Caco-2 (cell line): ENCODE data around the gene CREB3L2. TPM values are rescaled to one million over a fixed set of nuclear protein-coding genes. Genes with fewer than 3 reads are reported as not detected.
A peak's percentile ranks its signal among the peaks of the same experiment; 100 is the strongest.

ENCODE experiments used
- BruUV-seq: library from RNA; stranded (reverse); fragments of 400-500 nt; replicated peaks from 2 replicates; lab custom pipeline; 2021; lab: Mats Ljungman, UMichigan
- CTCF ChIA-PET: fragments of 300-600 bp; sonication (Branson Sonifier 250); formaldehyde crosslinking; loops from one replicate; lab custom pipeline; 2022; ENCODE audit warnings: antibody characterized with exemption; lab: Charles Lee
- POLR2A ChIA-PET: fragments of 300-600 bp; sonication (Branson Sonifier 250); formaldehyde crosslinking; loops from one replicate; lab custom pipeline; 2022; ENCODE audit warnings: antibody characterized with exemption; lab: Charles Lee
- DNase-seq, 2 experiments: peaks; one replicate each; pipeline versions ENCODE4 v3.0.0 to v3.0.0-alpha.2; 2020 to 2022
- H3K27me3 ChIP-seq: replicated peaks from 2 replicates; pipeline ENCODE4 v1.6.0; 2011; ENCODE audit warnings: low read length; ENCODE audit not compliant: control insufficient read depth, insufficient read depth
- H3K36me3 ChIP-seq: 2 replicates; pipeline ENCODE4 v1.5.1; 2011; ENCODE audit warnings: low read length; ENCODE audit not compliant: control insufficient read depth, insufficient read depth
- H3K4me1 ChIP-seq: fragments of 250-450 bp; sonication (Bioruptor Pico); 2 replicates; pipeline ENCODE4 v1.5.1; 2020; ENCODE audit warnings: mild to moderate bottlenecking
- H3K4me3 ChIP-seq: 2 replicates; pipeline ENCODE4 v1.5.1; 2011; ENCODE audit warnings: low read depth, mild to moderate bottlenecking, control low read depth, low read length
- H3K9me3 ChIP-seq: fragments of 250-450 bp; sonication (Bioruptor Pico); 2 replicates; pipeline ENCODE4 v1.5.1; 2020; ENCODE audit warnings: mild to moderate bottlenecking, moderate library complexity
- H3K27ac Mint-ChIP-seq: one replicate; pipeline ENCODE4 v1.8.0; 2022; ENCODE audit warnings: mixed read lengths; ENCODE audit not compliant: unreplicated experiment
- H3K27me3 Mint-ChIP-seq: one replicate; pipeline ENCODE4 v1.8.0; 2022; ENCODE audit warnings: mixed read lengths; ENCODE audit not compliant: insufficient read depth, unreplicated experiment
- H3K36me3 Mint-ChIP-seq: one replicate; pipeline ENCODE4 v1.8.0; 2022; ENCODE audit warnings: mild to moderate bottlenecking, mixed read lengths; ENCODE audit not compliant: insufficient read depth, unreplicated experiment
- H3K4me1 Mint-ChIP-seq: one replicate; pipeline ENCODE4 v1.8.0; 2022; ENCODE audit warnings: low read depth, mixed read lengths; ENCODE audit not compliant: unreplicated experiment
- H3K4me3 Mint-ChIP-seq: one replicate; pipeline ENCODE4 v1.8.0; 2022; ENCODE audit warnings: mild to moderate bottlenecking, moderate library complexity, mixed read lengths; ENCODE audit not compliant: unreplicated experiment
- H3K9me3 Mint-ChIP-seq: one replicate; pipeline ENCODE4 v1.8.0; 2022; ENCODE audit warnings: mixed read lengths; ENCODE audit not compliant: unreplicated experiment
- CTCF ChIP-seq, 2 experiments: fragments of 200-600 bp in 1 of 2; IDR thresholded peaks; 1 replicate in 1 of 2; 2 replicates in 1 of 2; pipeline versions ENCODE4 v1.5.1 to v1.8.0; 2011 to 2022; ENCODE audit warnings: antibody characterized with exemption in 1 of 2, control low read depth in 1 of 2, inconsistent platforms in 1 of 2, low read depth in 1 of 2, low read length in 1 of 2, mild to moderate bottlenecking in 1 of 2, moderate library complexity in 1 of 2; ENCODE audit not compliant: insufficient read depth in 1 of 2, severe bottlenecking in 1 of 2, unreplicated experiment in 1 of 2
- intact Hi-C: fragments of 100-400 bp; cut with micrococcal nuclease; formaldehyde crosslinking; loops from one replicate; pipeline ENCODE4 v1.10.0; 2022; ENCODE audit not compliant: unreplicated experiment
- total RNA-seq: library from RNA; stranded (reverse); gene quantifications from 2 replicates; pipeline ENCODE4 v1.2.3, GENCODE V29; 2022

CREB3L2 gene
- total RNA-seq, 1 experiment from 2014 or later = 123 TPM

- intact Hi-C loops = loop anchor here (1.0 kb wide), 1 partner anchor 139 kb away; no protein-coding TSS in a partner anchor
- H3K27ac Mint-ChIP-seq = peak overlapping the region; percentile 72
- peak in 1 of 2 experiments; percentile 42 for DNase-seq
- H3K4me3 ChIP-seq = no peak overlapping the region
- H3K9me3 Mint-ChIP-seq = peaks cover 44% of the 10 kb centered on the region
- ChIA-PET POLR2A (interaction anchor here (1.0 kb wide), 1 partner anchor 35 kb away, joined by 3 read pairs; no protein-coding TSS in a partner anchor), CTCF (interaction anchor here (0.7 kb wide), 1 partner anchor 12 kb away, joined by 4 read pairs; no protein-coding TSS in a partner anchor)
- H3K4me1 Mint-ChIP-seq = peaks cover 41% of the 10 kb centered on the region
- H3K27me3 ChIP-seq = no peaks in the 10 kb centered on the region
- no peaks in the 10 kb centered on the region; the same call in 1 of the 2 replicates for H3K36me3 ChIP-seq
- TF ChIP-seq CTCF (IDR thresholded peaks at IDR 0.05; ENCODE audit: insufficient read depth in 1 of 2, low read depth in 1 of 2, low read length in 1 of 2, severe bottlenecking in 1 of 2, unreplicated experiment in 1 of 2) = no peak
- H3K36me3 Mint-ChIP-seq = no peaks in the 10 kb centered on the region
- H3K4me1 ChIP-seq = peaks cover 41% of the 10 kb centered on the region
- no TSS peak for BruUV-seq
- H3K4me3 Mint-ChIP-seq = no peak overlapping the region
- no peaks in the 10 kb centered on the region for H3K27me3 Mint-ChIP-seq
- H3K9me3 ChIP-seq = peaks cover 17% of the 10 kb centered on the region
Observed at GRCh38 chr7:138029941-138030340, 28.1 kb upstream of the CREB3L2 start.

- Mint-ChIP-seq H3K27me3 (no peaks in the 10 kb centered on the region), H3K27ac (peak overlapping the region; percentile 57), H3K4me3 (no peak overlapping the region), H3K9me3 (peaks cover 44% of the 10 kb centered on the region), H3K36me3 (no peaks in the 10 kb centered on the region), H3K4me1 (peaks cover 42% of the 10 kb centered on the region)
- CTCF ChIA-PET = no interaction called here
- DNase-seq = no peak
- no peak for TF ChIP-seq CTCF (IDR thresholded peaks at IDR 0.05; ENCODE audit: insufficient read depth in 1 of 2, low read depth in 1 of 2, low read length in 1 of 2, severe bottlenecking in 1 of 2, unreplicated experiment in 1 of 2)
- no peak overlapping the region for H3K4me3 ChIP-seq
- POLR2A ChIA-PET = no interaction called here
- H3K4me1 ChIP-seq = peaks cover 49% of the 10 kb centered on the region
- peaks cover 14% of the 10 kb centered on the region; the same call in 1 of the 2 replicates for H3K9me3 ChIP-seq
- intact Hi-C loops = no loop called here
- BruUV-seq = no TSS peak
- H3K27me3 ChIP-seq = no peaks in the 10 kb centered on the region
- no peaks in the 10 kb centered on the region; the same call in 1 of the 2 replicates for H3K36me3 ChIP-seq
Observed at GRCh38 chr7:138029126-138029525, 27.2 kb upstream of the CREB3L2 start.

- Histone ChIP-seq H3K4me3 (no peak overlapping the region), H3K4me1 (peaks cover 50% of the 10 kb centered on the region), H3K27me3 (no peaks in the 10 kb centered on the region), H3K9me3 (peaks cover 14% of the 10 kb centered on the region; the same call in 1 of the 2 replicates), H3K36me3 (no peaks in the 10 kb centered on the region; the same call in 1 of the 2 replicates)
- peak overlapping the region; percentile 90 for H3K27ac Mint-ChIP-seq
- no peaks in the 10 kb centered on the region for H3K36me3 Mint-ChIP-seq
- peaks cover 42% of the 10 kb centered on the region for H3K4me1 Mint-ChIP-seq
- TF ChIP-seq CTCF (IDR thresholded peaks at IDR 0.05; ENCODE audit: insufficient read depth in 1 of 2, low read depth in 1 of 2, low read length in 1 of 2, severe bottlenecking in 1 of 2, unreplicated experiment in 1 of 2) = no peak
- no peak for DNase-seq
- peaks cover 42% of the 10 kb centered on the region for H3K9me3 Mint-ChIP-seq
- intact Hi-C loops = no loop called here
- CTCF ChIA-PET = no interaction called here
- BruUV-seq = no TSS peak
- POLR2A ChIA-PET = no interaction called here
- peak overlapping the region; percentile 18 for H3K4me3 Mint-ChIP-seq
- H3K27me3 Mint-ChIP-seq = no peaks in the 10 kb centered on the region
Observed at GRCh38 chr7:138027100-138027499, 25.2 kb upstream of the CREB3L2 start.
